ENCODE measurements around the gene HUNK.

The HUNK gene

DNA sequence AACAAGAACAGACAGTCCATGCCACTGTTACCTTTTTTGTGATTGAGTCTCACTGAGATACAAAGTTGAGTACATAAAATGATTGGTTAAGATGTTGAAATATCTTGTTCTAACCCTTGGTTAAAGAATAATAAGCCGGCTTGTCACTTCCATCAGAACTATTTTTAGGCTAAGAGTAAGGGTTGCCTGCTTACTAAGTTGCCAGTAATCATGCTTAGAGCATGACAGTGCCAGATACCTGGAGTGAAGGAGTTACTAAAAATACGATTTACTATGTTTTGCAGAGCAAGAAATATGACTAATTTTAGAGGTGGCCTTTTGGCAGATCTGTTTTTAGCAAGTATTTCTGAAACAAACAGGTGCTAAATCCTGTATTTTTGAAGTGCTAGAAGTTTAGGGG is 6.0 kb downstream of the HUNK start:
- H3K23ac ChIP-seq (ENCODE audit: low read length), result no peak overlapping the region
- DNase-seq, result no peak
- H3K4ac ChIP-seq (ENCODE audit: low read depth, low read length), result no peak overlapping the region
- H4K12ac ChIP-seq (ENCODE audit: low read depth, low read length), result no peak overlapping the region
- H3K18ac ChIP-seq (ENCODE audit: low read length), result no peak overlapping the region
- no peak overlapping the region for H2AFZ ChIP-seq (ENCODE audit: insufficient read depth, low read length, poor library complexity)
- no peak overlapping the region for H3K4me2 ChIP-seq (ENCODE audit: low read length)
- H3K79me1 ChIP-seq (ENCODE audit: low read length), result peaks cover 1% of the 10 kb centered on the region
- no peak overlapping the region for H3K27ac ChIP-seq (ENCODE audit: low read depth, low read length)
- H3K9ac ChIP-seq (ENCODE audit: low read length), result no peak overlapping the region
- H3K4me3 ChIP-seq (ENCODE audit: low read depth, low read length), result no peak overlapping the region
- no peaks in the 10 kb centered on the region for H3K27me3 ChIP-seq (ENCODE audit: insufficient read depth, low read length)
- no peak overlapping the region for H2BK120ac ChIP-seq (ENCODE audit: insufficient read depth, low read length, poor library complexity)
- H3K14ac ChIP-seq (ENCODE audit: low read length), result no peak overlapping the region
- peaks cover 7 to 13% of the 10 kb centered on the region in 2 experiments for H3K4me1 ChIP-seq (ENCODE audit: control insufficient read depth in 1 of 2, insufficient read depth in 2 of 2, low read length in 2 of 2)
- H2BK12ac ChIP-seq (ENCODE audit: low read length), result no peak overlapping the region
- H3K9me3 ChIP-seq (ENCODE audit: insufficient read depth, low read depth, low read length), result no peaks in the 10 kb centered on the region
- no peak overlapping the region for H2BK5ac ChIP-seq (ENCODE audit: low read depth, low read length, poor library complexity)
- H3K36me3 ChIP-seq (ENCODE audit: control insufficient read depth in 1 of 2, insufficient read depth in 2 of 2, low read length in 2 of 2), result no peaks in the 10 kb centered on the region
- H2AK5ac ChIP-seq (ENCODE audit: low read length), result no peak overlapping the region
- no CpG with 5 or more reads among the region's 2 CpGs for WGBS (ENCODE audit: extremely low coverage, insufficient coverage, insufficient read length)
- no peaks in the 10 kb centered on the region for H3K79me2 ChIP-seq (ENCODE audit: control insufficient read depth, insufficient read depth, low read length, poor library complexity)
- no peak overlapping the region for H4K91ac ChIP-seq (ENCODE audit: low read depth, low read length)
- H4K8ac ChIP-seq (ENCODE audit: low read depth, low read length), result no peak overlapping the region

- H3K4ac ChIP-seq (ENCODE audit: low read depth, low read length), result no peak overlapping the region
- no peak overlapping the region for H3K9ac ChIP-seq (ENCODE audit: low read length)
- H3K23ac ChIP-seq (ENCODE audit: low read length), result no peak overlapping the region
- H3K14ac ChIP-seq (ENCODE audit: low read length), result no peak overlapping the region
- no peak overlapping the region for H2BK120ac ChIP-seq (ENCODE audit: insufficient read depth, low read length, poor library complexity)
- no peak overlapping the region for H4K91ac ChIP-seq (ENCODE audit: low read depth, low read length)
- H3K4me1 ChIP-seq (ENCODE audit: control insufficient read depth in 1 of 2, insufficient read depth in 2 of 2, low read length in 2 of 2), result peaks cover 6 to 10% of the 10 kb centered on the region in 2 experiments
- no peaks in the 10 kb centered on the region for H3K79me2 ChIP-seq (ENCODE audit: control insufficient read depth, insufficient read depth, low read length, poor library complexity)
- H3K4me2 ChIP-seq (ENCODE audit: low read length), result no peak overlapping the region
- no peak overlapping the region for H3K27ac ChIP-seq (ENCODE audit: low read depth, low read length)
- DNase-seq, result peak in 1 of 2 donors; percentile 31
- H4K8ac ChIP-seq (ENCODE audit: low read depth, low read length), result no peak overlapping the region
- no peak overlapping the region for H3K4me3 ChIP-seq (ENCODE audit: low read depth, low read length)
- H2BK5ac ChIP-seq (ENCODE audit: low read depth, low read length, poor library complexity), result no peak overlapping the region
- H2BK12ac ChIP-seq (ENCODE audit: low read length), result no peak overlapping the region
- no peak overlapping the region for H3K18ac ChIP-seq (ENCODE audit: low read length)
- WGBS (ENCODE audit: extremely low coverage, insufficient coverage, insufficient read length), result no CpG with 5 or more reads among the region's 10 CpGs
- no peak overlapping the region for H2AFZ ChIP-seq (ENCODE audit: insufficient read depth, low read length, poor library complexity)
- H3K9me3 ChIP-seq (ENCODE audit: insufficient read depth, low read depth, low read length), result no peaks in the 10 kb centered on the region
- no peaks in the 10 kb centered on the region for H3K36me3 ChIP-seq (ENCODE audit: control insufficient read depth in 1 of 2, insufficient read depth in 2 of 2, low read length in 2 of 2)
- no peak overlapping the region for H4K12ac ChIP-seq (ENCODE audit: low read depth, low read length)
- no peaks in the 10 kb centered on the region for H3K79me1 ChIP-seq (ENCODE audit: low read length)
- H2AK5ac ChIP-seq (ENCODE audit: low read length), result no peak overlapping the region
- no peaks in the 10 kb centered on the region for H3K27me3 ChIP-seq (ENCODE audit: insufficient read depth, low read length)
These were observed 6.4 kb downstream of the HUNK start for GRCh38 chr21:31879241-31879650.

GRCh38 chr21:31879911-31880310 is 7.1 kb downstream of the HUNK start:
- no peaks in the 10 kb centered on the region for H3K9me3 ChIP-seq (ENCODE audit: insufficient read depth, low read depth, low read length)
- no peaks in the 10 kb centered on the region for H3K36me3 ChIP-seq (ENCODE audit: control insufficient read depth in 1 of 2, insufficient read depth in 2 of 2, low read length in 2 of 2)
- H2BK12ac ChIP-seq (ENCODE audit: low read length), result no peak overlapping the region
- no peak overlapping the region for H4K91ac ChIP-seq (ENCODE audit: low read depth, low read length)
- H3K27me3 ChIP-seq (ENCODE audit: insufficient read depth, low read length), result no peaks in the 10 kb centered on the region
- H2AK5ac ChIP-seq (ENCODE audit: low read length), result no peak overlapping the region
- no peaks in the 10 kb centered on the region for H3K79me2 ChIP-seq (ENCODE audit: control insufficient read depth, insufficient read depth, low read length, poor library complexity)
- H2BK120ac ChIP-seq (ENCODE audit: insufficient read depth, low read length, poor library complexity), result no peak overlapping the region
- H3K14ac ChIP-seq (ENCODE audit: low read length), result no peak overlapping the region
- no peak overlapping the region for H3K23ac ChIP-seq (ENCODE audit: low read length)
- no peak overlapping the region for H3K4ac ChIP-seq (ENCODE audit: low read depth, low read length)
- H3K18ac ChIP-seq (ENCODE audit: low read length), result no peak overlapping the region
- H2BK5ac ChIP-seq (ENCODE audit: low read depth, low read length, poor library complexity), result no peak overlapping the region
- no peak overlapping the region for H3K4me2 ChIP-seq (ENCODE audit: low read length)
- no peak overlapping the region for H3K9ac ChIP-seq (ENCODE audit: low read length)
- H3K4me3 ChIP-seq (ENCODE audit: low read depth, low read length), result no peak overlapping the region
- WGBS (ENCODE audit: extremely low coverage, insufficient coverage, insufficient read length), result no CpG with 5 or more reads among the region's 7 CpGs
- H3K27ac ChIP-seq (ENCODE audit: low read depth, low read length), result no peak overlapping the region
- H4K8ac ChIP-seq (ENCODE audit: low read depth, low read length), result no peak overlapping the region
- peaks cover 2 to 7% of the 10 kb centered on the region in 2 experiments for H3K4me1 ChIP-seq (ENCODE audit: control insufficient read depth in 1 of 2, insufficient read depth in 2 of 2, low read length in 2 of 2)
- no peaks in the 10 kb centered on the region for H3K79me1 ChIP-seq (ENCODE audit: low read length)
- H4K12ac ChIP-seq (ENCODE audit: low read depth, low read length), result no peak overlapping the region
- H2AFZ ChIP-seq (ENCODE audit: insufficient read depth, low read length, poor library complexity), result no peak overlapping the region
- no peak for DNase-seq

GRCh38 chr21:31880816-31881215 is 8.0 kb downstream of the HUNK start:
- no peak overlapping the region for H2BK5ac ChIP-seq (ENCODE audit: low read depth, low read length, poor library complexity)
- no peak overlapping the region for H4K8ac ChIP-seq (ENCODE audit: low read depth, low read length)
- no CpG with 5 or more reads among the region's 8 CpGs for WGBS (ENCODE audit: extremely low coverage, insufficient coverage, insufficient read length)
- peak overlapping the region; percentile 9 for H3K4ac ChIP-seq (ENCODE audit: low read depth, low read length)
- H2BK120ac ChIP-seq (ENCODE audit: insufficient read depth, low read length, poor library complexity), result no peak overlapping the region
- H3K36me3 ChIP-seq (ENCODE audit: control insufficient read depth in 1 of 2, insufficient read depth in 2 of 2, low read length in 2 of 2), result no peaks in the 10 kb centered on the region
- no peak overlapping the region for H3K18ac ChIP-seq (ENCODE audit: low read length)
- no peak overlapping the region for H3K14ac ChIP-seq (ENCODE audit: low read length)
- peaks cover 0 to 3% of the 10 kb centered on the region in 2 experiments for H3K4me1 ChIP-seq (ENCODE audit: control insufficient read depth in 1 of 2, insufficient read depth in 2 of 2, low read length in 2 of 2)
- H3K79me2 ChIP-seq (ENCODE audit: control insufficient read depth, insufficient read depth, low read length, poor library complexity), result no peaks in the 10 kb centered on the region
- no peak overlapping the region for H3K9ac ChIP-seq (ENCODE audit: low read length)
- no peak overlapping the region for H3K23ac ChIP-seq (ENCODE audit: low read length)
- DNase-seq, result no peak
- H2AK5ac ChIP-seq (ENCODE audit: low read length), result no peak overlapping the region
- H2AFZ ChIP-seq (ENCODE audit: insufficient read depth, low read length, poor library complexity), result no peak overlapping the region
- H3K27me3 ChIP-seq (ENCODE audit: insufficient read depth, low read length), result no peaks in the 10 kb centered on the region
- no peak overlapping the region for H4K91ac ChIP-seq (ENCODE audit: low read depth, low read length)
- no peak overlapping the region for H2BK12ac ChIP-seq (ENCODE audit: low read length)
- no peak overlapping the region for H3K4me3 ChIP-seq (ENCODE audit: low read depth, low read length)
- no peak overlapping the region for H4K12ac ChIP-seq (ENCODE audit: low read depth, low read length)
- no peaks in the 10 kb centered on the region for H3K9me3 ChIP-seq (ENCODE audit: insufficient read depth, low read depth, low read length)
- no peak overlapping the region for H3K4me2 ChIP-seq (ENCODE audit: low read length)
- H3K27ac ChIP-seq (ENCODE audit: low read depth, low read length), result no peak overlapping the region
- no peaks in the 10 kb centered on the region for H3K79me1 ChIP-seq (ENCODE audit: low read length)

Measured in trophoblast cell (in vitro differentiated cells and primary cell).